GM18499 (cell line): ENCODE results near the gene ONECUT2.

ENCODE experiments used
- ATAC-seq: cut with Tn5 transposase; IDR thresholded peaks from one replicate; pipeline ENCODE4 v1.9.1; 2021; ENCODE audit warnings: moderate number of reproducible peaks; ENCODE audit not compliant: insufficient read depth, unreplicated experiment

ONECUT2 gene

DNA sequence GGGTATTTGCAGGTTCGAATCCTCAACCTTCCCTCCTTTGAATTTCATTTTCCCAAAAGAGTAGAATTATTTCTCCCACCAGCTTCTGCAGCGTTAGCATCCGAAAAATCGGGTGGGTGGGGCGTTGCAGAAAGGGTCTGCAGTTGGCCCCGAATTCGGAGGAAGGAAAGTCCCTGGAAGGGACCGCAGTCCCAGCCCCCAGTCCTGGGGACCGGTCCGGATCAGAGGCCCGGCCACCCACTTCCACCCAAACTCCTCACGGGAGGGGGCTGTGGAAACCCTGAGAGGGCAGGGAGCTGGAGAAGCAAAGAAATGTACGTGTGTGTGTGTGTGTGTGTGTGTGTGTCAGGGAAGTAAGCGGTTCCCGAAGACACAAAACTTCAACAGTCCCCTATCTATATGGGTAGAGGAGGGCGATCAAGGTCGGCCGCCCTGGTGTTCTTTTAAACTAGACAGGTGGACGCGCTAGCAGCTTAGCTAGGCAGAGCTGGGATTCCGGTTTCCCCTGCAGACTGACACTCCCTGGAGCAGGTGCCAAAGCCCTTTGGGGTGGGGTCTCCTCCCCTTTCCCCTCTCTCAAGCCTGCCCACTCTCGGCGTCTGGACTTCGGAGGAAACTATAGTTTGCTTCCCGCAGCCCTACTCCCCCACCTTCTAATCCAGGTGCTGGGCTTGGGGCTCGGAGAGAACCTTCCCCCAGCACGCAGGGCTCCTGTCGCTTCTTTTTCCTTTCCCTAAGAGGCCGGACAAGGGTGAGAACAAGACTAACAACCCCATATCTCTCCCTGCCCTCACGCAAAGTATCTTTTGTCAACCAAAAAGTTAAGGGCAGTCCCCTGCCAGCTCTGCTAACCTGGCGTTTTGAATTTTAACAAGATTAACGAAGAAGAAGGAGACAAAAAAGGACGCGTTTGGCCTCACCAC lies 4.8 kb upstream of the ONECUT2 start:
- ATAC-seq: no peak

- no peak for ATAC-seq
These were observed 4.2 kb upstream of the ONECUT2 start for GRCh38 chr18:57431002-57431382.

GRCh38 chr18:57431467-57432080 lies 3.6 kb upstream of the ONECUT2 start:
- no peak for ATAC-seq

GRCh38 chr18:57432140-57432539 lies 3.0 kb upstream of the ONECUT2 start:
- ATAC-seq: no peak

- no peak for ATAC-seq
These were observed 2.3 kb upstream of the ONECUT2 start for GRCh38 chr18:57432751-57433400.

GRCh38 chr18:57433482-57433881 lies 1.7 kb upstream of the ONECUT2 start:
- ATAC-seq: no peak

DNA sequence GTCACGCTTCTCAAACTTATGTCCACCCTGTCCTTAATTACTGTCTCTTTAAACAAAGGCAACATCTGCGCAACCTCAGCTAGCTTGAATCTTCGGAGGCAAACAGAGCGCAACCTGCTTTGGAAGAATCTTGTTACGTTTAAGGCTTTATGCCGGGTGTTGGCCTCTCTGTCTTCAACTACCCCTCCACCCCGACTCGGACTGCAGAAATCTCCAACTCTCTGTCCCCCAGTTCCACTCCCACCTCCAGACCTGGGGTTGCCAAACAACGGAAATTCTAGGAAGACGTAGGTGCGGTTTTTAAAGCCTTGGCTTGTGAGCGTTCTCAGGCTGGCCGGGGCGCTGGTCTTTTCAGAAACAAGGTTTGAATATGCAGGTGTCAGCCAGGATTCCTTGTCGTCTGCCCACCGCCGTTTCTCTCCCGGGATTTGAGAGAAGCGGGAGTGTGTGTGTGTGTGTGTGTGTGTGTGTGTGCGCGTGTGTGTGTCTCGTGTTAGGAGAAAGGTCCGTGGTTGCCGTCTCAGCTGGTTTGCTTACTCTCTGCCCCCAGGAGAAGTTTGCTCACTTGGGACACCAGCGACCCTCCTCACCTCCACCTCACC lies 1.1 kb upstream of the ONECUT2 start:
- no peak for ATAC-seq

DNA sequence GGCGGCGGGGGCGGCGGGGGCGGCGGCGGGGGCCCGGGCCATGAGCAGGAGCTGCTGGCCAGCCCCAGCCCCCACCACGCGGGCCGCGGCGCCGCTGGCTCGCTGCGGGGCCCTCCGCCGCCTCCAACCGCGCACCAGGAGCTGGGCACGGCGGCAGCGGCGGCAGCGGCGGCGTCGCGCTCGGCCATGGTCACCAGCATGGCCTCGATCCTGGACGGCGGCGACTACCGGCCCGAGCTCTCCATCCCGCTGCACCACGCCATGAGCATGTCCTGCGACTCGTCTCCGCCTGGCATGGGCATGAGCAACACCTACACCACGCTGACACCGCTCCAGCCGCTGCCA lies 644 bp downstream of the ONECUT2 start:
- no peak for ATAC-seq

DNA sequence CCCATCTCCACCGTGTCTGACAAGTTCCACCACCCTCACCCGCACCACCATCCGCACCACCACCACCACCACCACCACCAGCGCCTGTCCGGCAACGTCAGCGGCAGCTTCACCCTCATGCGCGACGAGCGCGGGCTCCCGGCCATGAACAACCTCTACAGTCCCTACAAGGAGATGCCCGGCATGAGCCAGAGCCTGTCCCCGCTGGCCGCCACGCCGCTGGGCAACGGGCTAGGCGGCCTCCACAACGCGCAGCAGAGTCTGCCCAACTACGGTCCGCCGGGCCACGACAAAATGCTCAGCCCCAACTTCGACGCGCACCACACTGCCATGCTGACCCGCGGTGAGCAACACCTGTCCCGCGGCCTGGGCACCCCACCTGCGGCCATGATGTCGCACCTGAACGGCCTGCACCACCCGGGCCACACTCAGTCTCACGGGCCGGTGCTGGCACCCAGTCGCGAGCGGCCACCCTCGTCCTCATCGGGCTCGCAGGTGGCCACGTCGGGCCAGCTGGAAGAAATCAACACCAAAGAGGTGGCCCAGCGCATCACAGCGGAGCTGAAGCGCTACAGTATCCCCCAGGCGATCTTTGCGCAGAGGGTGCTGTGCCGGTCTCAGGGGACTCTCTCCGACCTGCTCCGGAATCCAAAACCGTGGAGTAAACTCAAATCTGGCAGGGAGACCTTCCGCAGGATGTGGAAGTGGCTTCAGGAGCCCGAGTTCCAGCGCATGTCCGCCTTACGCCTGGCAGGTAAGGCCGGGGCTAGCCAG lies 1.2 kb downstream of the ONECUT2 start:
- ATAC-seq: no peak

DNA sequence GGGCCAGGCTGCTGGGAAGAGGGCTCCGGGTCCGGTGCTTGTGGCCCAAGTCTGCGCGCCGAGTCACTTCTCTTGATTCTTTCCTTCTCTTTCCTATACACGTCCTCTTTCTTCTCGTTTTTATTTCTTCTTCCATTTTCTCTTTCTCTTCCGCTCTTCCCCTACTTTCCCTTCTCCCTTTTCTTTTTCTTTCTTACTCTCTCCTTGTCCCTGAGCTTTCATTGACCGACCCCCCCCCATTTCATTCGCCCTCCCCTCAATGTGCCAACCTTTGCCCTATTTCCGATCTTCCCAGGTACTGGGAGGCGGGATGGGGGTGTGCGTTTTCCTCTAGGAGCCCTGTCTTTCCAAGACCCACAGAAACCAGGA lies 1.8 kb downstream of the ONECUT2 start:
- ATAC-seq: no peak

DNA sequence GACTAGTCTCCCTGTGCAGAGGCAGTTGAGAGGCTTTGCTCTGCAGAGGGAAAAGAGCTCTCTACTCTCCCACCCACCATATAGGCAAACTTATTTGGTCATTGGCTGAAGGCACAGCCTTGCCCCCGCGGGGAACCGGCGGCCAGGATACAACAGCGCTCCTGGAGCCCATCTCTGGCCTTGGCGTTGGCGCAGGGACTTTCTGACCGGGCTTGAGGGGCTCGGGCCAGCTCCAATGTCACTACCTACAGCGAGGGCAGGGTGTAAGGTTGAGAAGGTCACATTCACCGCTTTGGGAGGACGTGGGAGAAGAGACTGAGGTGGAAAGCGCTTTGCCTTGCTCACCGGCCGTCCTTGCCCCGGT lies 2.2 kb downstream of the ONECUT2 start:
- no peak for ATAC-seq

GRCh38 chr18:57437766-57438671 lies 2.8 kb downstream of the ONECUT2 start:
- ATAC-seq: no peak

GRCh38 chr18:57438743-57439608 lies 3.8 kb downstream of the ONECUT2 start:
- no peak for ATAC-seq

DNA sequence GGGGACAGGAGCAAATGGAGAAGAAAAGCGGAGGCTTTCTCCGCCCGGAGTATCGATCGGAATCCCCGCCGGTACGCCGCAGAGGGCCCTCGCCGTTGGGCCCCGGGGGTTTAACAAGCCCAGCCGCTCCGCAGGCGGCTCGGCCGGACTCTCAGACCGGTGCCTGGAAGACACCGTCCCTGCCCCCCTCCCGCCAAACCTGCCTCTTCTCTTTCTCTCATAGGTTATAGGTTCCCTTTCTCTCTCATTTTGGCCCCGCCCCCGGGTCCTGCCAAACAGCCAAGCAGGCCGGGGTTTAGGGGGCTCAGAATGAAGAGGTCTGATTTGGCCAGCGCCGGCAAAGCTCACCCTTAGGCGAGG lies 4.4 kb downstream of the ONECUT2 start:
- ATAC-seq: no peak

DNA sequence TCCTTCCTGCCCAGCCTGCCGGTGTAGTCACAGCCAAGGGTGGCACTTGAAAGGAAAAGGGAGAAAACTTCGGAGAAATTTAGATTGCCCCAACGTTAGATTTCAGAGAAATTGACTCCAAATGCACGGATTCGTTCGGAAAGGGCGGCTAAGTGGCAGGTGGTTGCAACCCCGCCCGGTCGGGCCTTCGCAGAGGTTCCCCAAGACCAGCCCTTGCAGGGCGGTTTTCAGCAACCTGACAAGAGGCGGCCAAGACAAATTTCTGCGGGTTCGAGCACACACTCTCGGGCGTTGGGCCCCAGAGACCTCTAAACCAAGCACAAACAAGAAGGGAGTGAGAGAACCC lies 4.8 kb downstream of the ONECUT2 start:
- no peak for ATAC-seq

GRCh38 chr18:57440331-57441070 lies 5.3 kb downstream of the ONECUT2 start:
- ATAC-seq: no peak

GRCh38 chr18:57441071-57441794 lies 6.1 kb downstream of the ONECUT2 start:
- ATAC-seq: peak; percentile 42
